GM18858 (cell line): ENCODE measurements around the gene TMEM252.

ENCODE experiments used
- ATAC-seq: cut with Tn5 transposase; IDR thresholded peaks from one replicate; pipeline ENCODE4 v1.9.1; 2021; ENCODE audit not compliant: unreplicated experiment

The TMEM252 gene

GRCh38 chr9:68540712-68541535 lies at the start of gene TMEM252:
TSS of gene TMEM252 (minus strand) at chr9:68540883. CDS start at chr9:68540814, 69 bp downstream.
- ATAC-seq: no peak

GRCh38 chr9:68585034-68585761 lies 44.5 kb upstream of the TMEM252 start:
- no peak for ATAC-seq

DNA sequence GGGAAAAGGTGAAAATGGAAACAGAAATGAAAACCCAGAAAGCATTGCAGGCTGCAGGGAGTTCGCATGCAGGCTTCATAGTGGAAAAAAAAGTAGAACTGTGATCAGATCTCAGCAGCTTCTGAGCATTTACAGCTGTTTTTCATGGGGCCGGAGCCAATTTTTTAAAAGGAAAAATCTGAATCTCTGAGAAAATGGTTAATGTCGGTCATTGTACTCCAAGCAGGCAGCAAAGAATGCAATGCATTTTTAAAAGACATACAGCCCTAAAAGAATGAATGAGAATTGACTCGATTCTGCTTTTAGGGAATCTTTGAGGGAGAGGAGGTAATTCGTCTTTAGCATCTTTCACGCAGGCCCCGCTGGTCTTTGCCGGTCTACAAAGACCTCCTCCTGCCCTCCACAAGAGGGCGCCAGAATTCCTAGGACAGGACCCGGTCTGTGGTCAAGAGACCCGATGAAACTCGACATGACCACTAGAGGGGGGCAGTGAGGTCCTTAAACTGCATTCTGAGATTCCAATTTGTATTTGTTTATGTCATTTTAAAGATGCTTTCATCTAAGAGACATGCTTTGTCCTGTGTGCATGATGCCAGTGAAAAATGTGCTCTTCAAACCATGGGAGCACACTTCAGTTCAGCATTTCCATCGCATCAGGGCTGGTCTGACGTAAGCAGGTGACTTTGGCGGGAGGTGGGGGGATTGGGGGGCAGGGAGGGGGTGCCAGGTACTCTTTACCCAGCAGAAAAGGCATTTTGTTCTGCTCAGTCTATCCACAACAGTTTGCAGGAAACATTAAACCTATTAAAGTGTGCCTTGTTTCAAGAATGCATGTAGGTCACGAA lies 43.7 kb upstream of the TMEM252 start:
- peak; percentile 87 for ATAC-seq

DNA sequence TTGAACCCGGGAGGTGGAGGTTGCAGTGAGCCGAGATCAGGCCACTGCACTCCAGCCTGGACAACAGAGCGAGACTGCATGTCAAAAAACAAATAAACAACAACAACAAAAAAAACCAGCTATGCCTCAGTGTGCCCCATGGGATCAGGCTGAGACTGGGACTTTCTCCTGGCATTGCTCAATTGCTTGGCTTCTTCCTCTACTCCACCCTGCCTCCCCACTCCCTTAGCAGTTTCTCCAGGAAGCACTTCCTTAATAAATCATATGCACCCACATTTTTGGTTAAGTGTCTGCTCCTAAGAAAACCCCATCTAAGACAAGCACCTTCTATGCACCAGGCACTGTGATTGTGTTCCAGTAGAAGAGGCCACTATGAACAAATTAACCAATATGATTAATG lies 41.0 kb upstream of the TMEM252 start:
- no peak for ATAC-seq

- ATAC-seq: peak; percentile 90
These were observed 37.3 kb upstream of the TMEM252 start for GRCh38 chr9:68577774-68578591.

DNA sequence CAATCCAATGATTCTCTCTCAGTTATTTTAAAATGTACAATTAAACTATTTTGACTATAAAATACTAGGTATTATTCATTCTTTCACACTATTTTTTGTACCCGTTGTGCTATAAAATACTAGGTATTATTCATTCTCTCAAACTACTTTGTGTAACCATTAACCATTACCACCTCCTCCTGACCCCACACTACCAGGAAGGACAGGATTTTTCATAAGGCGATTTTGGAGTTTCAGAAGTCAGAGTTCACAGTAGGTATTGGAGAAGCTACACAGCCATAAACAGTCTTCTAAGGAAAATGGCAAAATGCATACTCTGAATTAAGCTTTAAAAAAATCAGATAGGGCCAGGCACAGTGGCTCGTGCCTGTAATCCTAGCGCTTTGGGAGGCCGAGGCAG lies 35.1 kb upstream of the TMEM252 start:
- ATAC-seq: no peak

- no peak for ATAC-seq
These were observed 33.5 kb upstream of the TMEM252 start for GRCh38 chr9:68574150-68574549.

GRCh38 chr9:68567565-68567964 lies 26.9 kb upstream of the TMEM252 start:
- no peak for ATAC-seq

GRCh38 chr9:68562461-68562860 lies 21.8 kb upstream of the TMEM252 start:
- ATAC-seq: no peak

DNA sequence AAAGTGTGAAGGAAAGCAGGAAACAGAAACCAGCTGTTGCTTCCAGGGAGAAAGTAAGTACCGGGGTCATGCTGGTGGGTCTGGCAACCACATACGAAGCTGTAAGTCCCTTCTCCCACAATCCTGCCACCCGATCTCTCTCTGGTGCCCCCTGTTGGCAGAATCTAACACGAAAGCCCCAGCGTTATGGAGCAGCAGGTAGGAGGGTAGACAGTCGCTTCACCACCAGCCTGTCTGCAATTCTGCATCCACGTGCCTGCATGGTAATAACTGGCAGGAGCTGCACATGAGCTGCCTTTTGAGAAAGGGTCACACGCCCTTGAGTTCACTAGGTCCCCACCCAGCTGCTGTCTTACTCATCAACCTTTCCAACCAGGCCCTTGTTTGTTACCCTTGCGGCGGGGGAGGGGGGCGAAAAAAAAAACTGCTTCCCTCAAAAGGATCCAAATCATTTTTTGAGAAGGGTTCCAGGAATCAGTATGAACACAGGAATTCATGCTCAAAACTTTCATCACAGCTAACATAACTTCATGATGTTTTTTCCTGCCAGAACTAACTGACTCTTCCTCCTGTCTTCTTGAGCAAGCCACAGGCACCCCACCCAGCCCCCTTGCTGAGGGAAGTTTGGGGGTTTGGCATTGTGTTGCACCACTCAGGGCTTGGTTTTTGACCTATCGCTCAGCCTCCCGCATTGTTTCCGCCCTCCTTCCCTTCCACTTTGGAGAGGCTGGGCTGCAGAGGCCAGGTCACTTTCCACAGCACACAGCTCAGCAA lies 19.6 kb upstream of the TMEM252 start:
- ATAC-seq: no peak

GRCh38 chr9:68558545-68558944 lies 17.9 kb upstream of the TMEM252 start:
- no peak for ATAC-seq

GRCh38 chr9:68555437-68556150 lies 14.9 kb upstream of the TMEM252 start:
- ATAC-seq: no peak

GRCh38 chr9:68552700-68553476 lies 12.2 kb upstream of the TMEM252 start:
- ATAC-seq: no peak

DNA sequence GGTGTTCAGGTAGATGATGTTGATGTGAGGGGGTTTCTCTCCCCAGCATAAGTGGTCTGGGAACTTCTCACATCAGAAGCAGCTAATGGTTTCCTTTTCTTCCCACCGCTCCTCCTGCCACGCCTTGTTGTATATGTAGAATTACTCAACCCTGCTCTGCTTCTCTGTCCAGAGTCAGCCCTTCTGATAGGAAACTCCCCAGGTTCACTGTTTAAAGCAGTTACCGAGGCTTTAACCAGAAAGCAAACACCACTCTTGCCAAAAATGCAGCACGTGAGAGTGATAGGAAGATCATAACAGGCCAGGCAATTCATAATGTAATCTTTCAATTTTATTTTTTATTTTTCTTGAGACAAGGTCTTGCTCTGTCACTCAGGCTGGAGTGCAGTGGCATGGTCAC lies 10.5 kb upstream of the TMEM252 start:
- ATAC-seq: no peak

- ATAC-seq: no peak
These were observed 7.6 kb upstream of the TMEM252 start for GRCh38 chr9:68548241-68548640.

DNA sequence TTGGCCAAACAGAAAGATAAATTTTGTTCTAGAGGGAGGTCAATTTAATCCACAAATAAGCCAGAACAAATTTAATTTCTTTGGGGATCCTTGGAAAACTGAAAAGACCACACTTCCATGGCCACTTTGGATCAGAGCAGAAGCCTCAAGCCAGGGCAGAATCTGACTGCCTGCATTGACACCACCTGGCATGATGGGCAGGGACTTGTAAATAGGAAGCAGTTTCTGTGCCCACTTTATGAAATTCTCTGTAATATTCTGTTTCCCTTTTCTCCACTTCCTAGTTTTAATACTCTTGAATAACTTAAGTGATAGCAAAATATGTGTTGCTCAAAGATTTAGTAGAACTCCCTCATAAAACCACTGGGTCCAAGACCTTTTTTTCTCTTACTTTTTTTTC lies 6.7 kb upstream of the TMEM252 start:
- no peak for ATAC-seq

- ATAC-seq: peak; percentile 63
These were observed 6.1 kb upstream of the TMEM252 start for GRCh38 chr9:68546596-68547390.
